Transverse colon (tissue), 4 donors: ENCODE measurements around the gene IGF2BP1. TPM values are rescaled to one million over a fixed set of nuclear protein-coding genes. Genes with fewer than 3 reads are reported as not detected.
A peak's percentile ranks its signal among the peaks of the same experiment; 100 is the strongest.

Experiments
- DNase-seq: peaks from one replicate; pipeline ENCODE4 v3.0.0-alpha.2; 2019
- H3K27ac ChIP-seq, 4 donors: fragments of 200-600 bp; sonication (generic); 2 replicates each; pipeline ENCODE4 v1.5.1; 2016 to 2018; ENCODE audit warnings: inconsistent platforms in 4 of 4
- H3K27me3 ChIP-seq: fragments of 200-600 bp; sonication (generic); 2 replicates; pipeline ENCODE4 v1.5.1; 2017; ENCODE audit warnings: inconsistent platforms
- H3K36me3 ChIP-seq, 4 donors: fragments of 200-600 bp; sonication (generic); 2 replicates each; pipeline ENCODE4 v1.5.1; 2017 to 2019; ENCODE audit warnings: inconsistent platforms in 4 of 4
- H3K4me1 ChIP-seq, 4 donors: fragments of 200-600 bp; sonication (generic); 2 replicates each; pipeline ENCODE4 v1.5.1; 2017 to 2020; ENCODE audit warnings: inconsistent platforms in 4 of 4
- H3K4me3 ChIP-seq, 4 donors: fragments of 200-600 bp; sonication (generic); 1 replicate in 1 of 4; 2 replicates in 3 of 4; pipeline versions ENCODE4 v1.5.1 to v1.6.1; 2017 to 2019; ENCODE audit warnings: inconsistent platforms in 4 of 4
- H3K9me3 ChIP-seq, 2 donors: fragments of 200-600 bp; sonication (generic); 2 replicates each; pipeline ENCODE4 v1.5.1; 2017 to 2019; ENCODE audit warnings: inconsistent platforms in 2 of 2
- CTCF ChIP-seq, 5 experiments: fragments of 200-600 bp in 3 of 5; fragments of 450-650 bp in 2 of 5; sonication (generic) in 3 of 5; IDR thresholded peaks; 1 replicate in 2 of 5; 2 replicates in 3 of 5; pipeline ENCODE4 v1.5.1; 2016 to 2017; ENCODE audit warnings: antibody characterized with exemption in 5 of 5, inconsistent platforms in 3 of 5, mild to moderate bottlenecking in 2 of 5, moderate library complexity in 1 of 5
- EP300 ChIP-seq: sonication (generic); formaldehyde crosslinking; IDR thresholded peaks from one replicate; pipeline ENCODE4 v1.6.1; 2017; ENCODE audit warnings: antibody characterized with exemption, low read depth
- POLR2A ChIP-seq: fragments of 450-650 bp; IDR thresholded peaks from one replicate; pipeline ENCODE4 v1.6.1; 2016; ENCODE audit warnings: antibody characterized with exemption, mild to moderate bottlenecking, moderate library complexity
- POLR2AphosphoS5 ChIP-seq, 3 donors: sonication (generic); formaldehyde crosslinking; IDR thresholded peaks; one replicate each; pipeline ENCODE4 v1.6.1; 2016; ENCODE audit warnings: antibody characterized with exemption in 3 of 3
- WGBS, 2 donors: methylation state at CpG; one replicate each; pipeline ENCODE4 v1.1.5; 2018; ENCODE audit warnings: low coverage in 1 of 2; 5-methylcytosine and 5-hydroxymethylcytosine counted together
- in situ Hi-C, 4 donors: fragments of 200-750 bp; cut with MboI; loops; one replicate each; pipeline versions ENCODE4 v1.15.0 to v1.15.1; 2017; ENCODE audit warnings: low sequenced_read_pairs in 3 of 4, low pct_ligation_motif_present in 1 of 4, low pct_unique_long_range_greater_than_20kb in 1 of 4
- intact Hi-C: fragments of 100-400 bp; cut with DNase I; formaldehyde crosslinking; loops from one replicate; pipeline ENCODE4 v1.15.1; 2023; ENCODE audit warnings: low total_unique reads
- total RNA-seq, 4 donors: library from RNA; depleted of rRNA; stranded (reverse); fragments of >200 nt; gene quantifications; one replicate each; pipeline ENCODE4 v1.1.0, GENCODE V29; 2016

The IGF2BP1 gene
- total RNA-seq, 4 donors from 2014 or later: under 0.01 TPM; not detected in 3

GRCh38 chr17:48996722-48997102, 473 bp upstream of the IGF2BP1 start:
- in situ Hi-C loops (no loop called here), intact Hi-C loops (no loop called here)
- peaks cover 19 to 35% (median 24%) of the 10 kb centered on the region in 4 donors for H3K4me1 ChIP-seq
- H3K4me3 ChIP-seq: peak overlapping the region in 1 of 4 donors; percentile 46
- H3K27ac ChIP-seq: no peak overlapping the region
- no peak for DNase-seq
- H3K36me3 ChIP-seq: no peaks in the 10 kb centered on the region
- H3K27me3 ChIP-seq: peaks cover 100% of the 10 kb centered on the region
- TF ChIP-seq POLR2AphosphoS5 (IDR thresholded peaks at IDR 0.05) (no peak), CTCF (IDR thresholded peaks at IDR 0.05) (no peak), POLR2A (no peak), EP300 (no peak)
- 5 to 7% methylated on average over 18 to 23 of the region's 23 CpGs for WGBS, 2 donors
- no peaks in the 10 kb centered on the region for H3K9me3 ChIP-seq

- no peaks in the 10 kb centered on the region for H3K36me3 ChIP-seq
- DNase-seq: no peak
- in situ Hi-C loops (no loop called here), intact Hi-C loops (no loop called here)
- TF ChIP-seq POLR2A: no peak
- TF ChIP-seq EP300: no peak
- TF ChIP-seq CTCF (IDR thresholded peaks at IDR 0.05): no peak
- no peak for TF ChIP-seq POLR2AphosphoS5 (IDR thresholded peaks at IDR 0.05)
- no peak overlapping the region for H3K27ac ChIP-seq
- peak overlapping the region in 2 of 4 donors; percentile 6 to 46 for H3K4me3 ChIP-seq
- H3K4me1 ChIP-seq: peaks cover 19 to 35% (median 24%) of the 10 kb centered on the region in 4 donors
- H3K27me3 ChIP-seq: peaks cover 100% of the 10 kb centered on the region
- 2 to 6% methylated on average over 13 to 52 of the region's 63 CpGs for WGBS, 2 donors
- H3K9me3 ChIP-seq: no peaks in the 10 kb centered on the region
These were observed 822 bp downstream of the IGF2BP1 start for GRCh38 chr17:48997827-48998586.

GRCh38 chr17:48998587-48999440, 1.6 kb downstream of the IGF2BP1 start:
- Histone ChIP-seq H3K4me1 (peaks cover 19 to 39% (median 24%) of the 10 kb centered on the region in 4 donors), H3K27ac (no peak overlapping the region), H3K27me3 (peaks cover 100% of the 10 kb centered on the region), H3K4me3 (peak overlapping the region in 1 of 4 donors; percentile 46), H3K36me3 (no peaks in the 10 kb centered on the region), H3K9me3 (no peaks in the 10 kb centered on the region)
- in situ Hi-C loops: no loop called here
- intact Hi-C loops: no loop called here
- WGBS, 2 donors: 12 to 16% methylated on average over 18 to 25 of the region's 25 CpGs
- TF ChIP-seq POLR2A: no peak
- peak in 2 of 3 donors; percentile 68 to 75 for TF ChIP-seq POLR2AphosphoS5 (IDR thresholded peaks at IDR 0.05)
- TF ChIP-seq EP300: no peak
- no peak for DNase-seq

GRCh38 chr17:49000943-49001342, 3.8 kb downstream of the IGF2BP1 start:
- TF ChIP-seq POLR2A: no peak
- TF ChIP-seq CTCF (IDR thresholded peaks at IDR 0.05): no peak
- H3K27ac ChIP-seq: no peak overlapping the region
- DNase-seq: no peak
- no peak overlapping the region for H3K4me3 ChIP-seq
- H3K27me3 ChIP-seq: peaks cover 100% of the 10 kb centered on the region
- in situ Hi-C loops: no loop called here
- 47 to 55% methylated on average over 1 of the region's 1 CpG for WGBS, 2 donors
- H3K4me1 ChIP-seq: peaks cover 16 to 33% (median 19%) of the 10 kb centered on the region in 4 donors
- intact Hi-C loops: loop anchor here (10.0 kb wide), 1 partner anchor 276 kb away; the partner anchor contains the start of genes HOXB13, PRAC1 and PRAC2
- H3K9me3 ChIP-seq: no peaks in the 10 kb centered on the region
- H3K36me3 ChIP-seq: no peaks in the 10 kb centered on the region
